Activated CD4-positive, alpha-beta T cell treated with anti-CD3 and anti-CD28 coated beads for 4 hours (primary cell): ENCODE data around the gene MTURN.

Experiments used
- DNase-seq, 2 donors: peaks; one replicate each; pipeline ENCODE4 v3.0.0-alpha.2; 2020

The MTURN gene

GRCh38 chr7:30162622-30163124 is 27.9 kb downstream of the MTURN start:
- DNase-seq = no peak

DNA sequence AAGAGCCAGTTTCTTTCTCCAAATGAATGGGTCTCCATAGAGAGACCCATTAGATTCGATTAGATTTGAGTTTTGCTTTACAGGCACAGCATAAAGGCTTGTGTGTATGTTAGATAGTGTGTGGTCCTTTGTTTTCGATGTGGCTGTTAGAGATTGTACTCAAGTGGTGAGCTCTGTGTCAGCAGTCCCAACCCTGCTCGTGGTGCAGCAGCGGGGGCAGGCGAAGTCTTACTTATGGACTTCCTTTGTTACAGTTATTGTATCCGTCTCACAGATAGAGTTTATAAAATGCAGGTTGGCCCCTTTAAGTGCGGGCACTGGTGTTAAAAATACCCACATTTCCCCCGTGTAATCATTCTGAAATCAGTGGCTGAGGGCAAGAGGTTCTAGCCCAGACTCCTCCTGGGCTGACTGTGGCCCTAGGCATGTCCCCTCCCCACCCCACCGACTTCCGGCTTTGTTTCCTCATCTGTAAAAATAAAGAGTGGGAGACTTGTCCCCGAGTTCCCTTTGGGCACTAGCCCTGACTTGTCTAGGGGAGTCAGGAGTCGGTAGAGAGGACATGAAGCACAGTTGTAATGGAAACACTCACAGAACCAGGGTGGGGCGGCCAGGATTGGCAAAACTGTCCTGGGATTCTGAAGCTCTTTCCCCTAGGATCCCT is 28.6 kb downstream of the MTURN start:
- no peak for DNase-seq

GRCh38 chr7:30164567-30164966 is 29.8 kb downstream of the MTURN start:
- no peak for DNase-seq

- no peak for DNase-seq
These were observed 30.8 kb downstream of the MTURN start for GRCh38 chr7:30165590-30165989.

- no peak for DNase-seq
These were observed 31.5 kb downstream of the MTURN start for GRCh38 chr7:30166155-30166840.

DNA sequence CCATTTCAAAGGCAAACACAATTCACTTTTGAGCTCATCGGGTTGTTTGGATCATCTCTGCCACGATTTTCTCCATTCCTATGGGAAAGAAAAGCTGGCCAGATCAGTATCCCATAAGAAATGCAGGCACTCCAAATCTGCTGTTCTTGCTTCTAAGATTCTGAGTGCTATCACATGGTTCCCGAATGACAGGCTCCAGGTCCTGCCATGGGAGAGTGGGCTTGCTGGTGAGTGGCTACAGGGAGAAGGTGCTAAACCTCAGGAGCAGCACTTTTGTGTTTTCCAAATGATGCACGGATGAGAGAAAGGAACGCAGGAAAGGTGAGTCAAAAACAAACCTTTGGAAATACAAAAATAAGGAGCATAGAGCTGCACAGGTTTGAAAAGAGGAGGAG is 32.1 kb downstream of the MTURN start:
- no peak for DNase-seq

DNA sequence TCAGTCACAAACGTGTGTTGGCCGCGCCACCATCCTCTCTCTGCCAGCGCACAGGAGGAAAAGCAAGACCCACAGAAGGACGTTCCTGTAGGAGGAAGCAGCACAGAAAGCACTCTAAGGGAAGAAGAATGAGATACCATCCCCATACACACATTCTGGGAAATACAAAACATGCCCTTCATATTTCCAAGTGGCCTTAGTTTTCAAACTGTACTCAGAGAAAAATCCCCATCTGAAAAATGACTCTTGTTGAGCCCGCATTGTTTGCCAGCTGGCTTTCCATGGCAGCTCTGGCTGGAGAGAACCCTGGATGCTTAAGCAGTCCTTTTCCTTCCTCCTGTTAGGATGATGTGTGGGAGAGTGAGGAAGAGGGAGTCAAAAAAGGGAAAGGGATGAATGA is 33.1 kb downstream of the MTURN start:
- DNase-seq = no peak

DNA sequence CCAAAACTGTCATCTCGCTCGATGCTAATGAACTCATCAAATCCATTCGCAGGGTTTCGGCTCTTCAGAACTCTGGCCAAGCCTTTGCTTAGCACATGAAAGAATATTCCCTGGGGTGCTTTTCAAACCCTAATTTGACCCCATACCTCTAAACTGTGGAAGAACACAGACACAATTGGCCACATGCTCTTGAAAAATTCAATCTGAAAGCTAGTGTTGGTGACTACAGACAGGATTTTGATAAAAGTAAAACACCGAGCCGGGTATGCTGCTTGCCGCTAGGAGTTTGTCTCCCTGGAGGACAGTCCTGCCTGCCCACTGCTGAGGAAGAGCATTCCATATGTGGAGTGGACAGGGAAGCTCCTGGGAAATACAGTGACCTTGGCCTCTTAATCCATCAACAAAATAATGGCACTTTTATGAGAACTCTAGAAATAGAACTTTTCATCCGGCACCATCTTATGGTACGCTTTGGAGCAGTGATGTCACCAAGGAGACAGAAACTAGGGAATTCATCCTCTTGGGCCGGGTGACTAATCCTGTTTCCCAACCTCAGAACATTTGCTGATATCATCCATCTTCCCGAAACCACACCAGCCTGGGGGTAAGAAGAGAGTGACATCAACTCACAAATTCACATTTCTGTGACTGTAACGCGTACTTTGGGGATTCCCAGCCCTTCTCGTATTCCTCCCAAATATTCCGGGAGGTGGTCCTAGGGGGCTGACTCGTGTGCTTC is 34.2 kb downstream of the MTURN start:
- DNase-seq = no peak

DNA sequence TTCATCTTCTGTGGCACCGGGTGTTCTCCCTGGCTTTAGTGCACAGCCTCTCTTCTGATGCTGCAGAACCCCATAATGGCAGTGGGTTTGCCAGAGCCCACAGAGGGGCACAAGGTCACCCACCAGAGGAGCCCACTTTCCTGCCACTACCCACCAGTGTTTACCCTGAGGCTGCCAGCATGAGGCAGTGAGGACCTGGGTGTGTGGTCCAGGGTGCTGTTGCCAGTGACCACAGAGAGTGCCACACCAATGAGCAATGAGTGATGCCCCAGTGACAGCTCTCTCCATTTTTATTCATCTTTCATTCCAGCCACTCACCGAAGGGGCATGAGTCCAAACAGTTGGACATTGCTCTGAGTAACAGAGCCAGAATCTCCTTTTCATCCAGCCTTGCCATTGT is 34.8 kb downstream of the MTURN start:
- DNase-seq = no peak

DNA sequence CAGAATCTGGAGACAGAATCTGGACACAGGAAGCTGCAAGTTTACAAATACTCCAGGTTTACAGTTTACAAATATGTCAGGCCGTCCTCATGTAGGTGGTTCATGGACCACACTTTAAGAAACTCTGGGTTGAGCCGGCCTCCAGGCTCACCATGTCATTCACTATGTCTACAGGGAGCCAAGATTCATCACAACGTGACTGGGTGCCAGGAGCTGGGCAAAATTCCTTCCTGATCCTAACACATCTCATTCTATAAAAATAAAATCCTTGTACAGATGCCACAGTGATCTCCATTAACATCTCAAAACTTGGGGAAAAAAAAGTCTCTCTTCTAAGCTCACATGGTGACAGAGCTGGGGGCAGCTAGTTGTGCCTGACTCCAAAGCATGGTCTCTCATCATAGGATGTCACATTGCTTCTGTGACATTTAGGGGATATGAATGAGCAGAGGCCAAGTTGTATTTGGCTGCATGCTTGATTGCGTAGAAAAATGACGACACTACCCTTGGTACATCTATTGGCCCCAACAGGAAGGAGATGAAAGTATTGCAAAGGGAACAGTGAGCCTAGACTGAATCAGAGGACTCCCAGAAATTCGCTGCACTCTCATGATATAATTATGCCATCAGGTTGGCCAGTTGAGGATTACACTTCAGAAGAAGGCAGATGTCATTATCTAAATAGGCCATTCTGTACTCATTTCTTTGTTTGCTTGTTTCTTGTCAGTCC is 35.9 kb downstream of the MTURN start:
- DNase-seq = no peak

DNA sequence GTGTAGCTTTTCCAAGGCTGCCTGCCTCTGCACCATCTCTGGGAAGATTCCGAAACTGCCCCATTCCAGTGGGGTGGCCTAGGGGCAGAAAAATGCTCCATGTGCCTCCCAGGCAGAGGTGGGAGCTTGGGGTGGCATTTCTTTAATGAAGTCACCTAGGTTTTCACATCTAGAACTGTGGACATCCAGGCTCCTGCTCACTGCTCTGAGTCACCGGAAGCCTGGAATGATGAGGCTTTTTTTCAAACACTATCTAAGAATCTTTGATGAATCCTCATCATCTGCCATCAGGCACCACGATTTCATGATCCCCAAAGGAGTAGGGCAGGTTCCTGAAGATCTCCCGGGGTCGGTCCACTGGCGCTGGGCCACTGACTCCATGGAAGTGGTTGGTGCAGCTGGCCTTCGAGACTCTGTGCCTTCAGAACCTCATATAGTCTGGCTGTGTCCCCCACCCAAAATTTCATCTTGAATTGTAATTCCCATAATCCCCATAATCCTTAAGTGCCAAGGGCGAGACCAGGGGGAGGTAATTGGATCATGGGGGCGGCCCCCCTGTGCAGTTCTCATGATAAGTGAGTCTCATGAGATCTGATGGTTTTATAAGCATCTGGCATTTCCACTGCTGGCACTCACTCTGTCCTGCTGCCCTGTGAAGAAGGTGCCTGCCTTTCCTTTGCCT is 37.1 kb downstream of the MTURN start:
- DNase-seq = no peak

GRCh38 chr7:30172451-30172850 is 37.7 kb downstream of the MTURN start:
- no peak for DNase-seq

- no peak for DNase-seq
These were observed 38.5 kb downstream of the MTURN start for GRCh38 chr7:30173058-30173897.

DNA sequence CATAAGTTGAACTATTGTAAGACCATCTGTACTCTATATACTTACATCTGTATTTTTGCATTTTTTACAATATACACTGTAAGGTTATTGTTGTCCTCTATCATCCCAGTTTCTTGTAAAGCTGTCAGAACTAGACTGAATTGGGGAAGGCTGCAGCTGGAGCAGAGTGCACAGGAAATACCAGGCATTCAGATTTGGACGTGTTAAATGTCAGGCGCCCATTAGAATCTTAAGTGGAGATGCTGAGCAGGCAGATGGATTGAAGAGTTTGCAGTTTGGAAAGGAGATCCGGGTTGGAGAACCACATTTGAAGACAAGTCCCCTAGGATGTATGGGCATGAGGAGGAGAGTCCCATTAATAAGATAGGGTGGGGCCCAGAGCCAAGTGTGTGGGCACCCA is 40.4 kb downstream of the MTURN start:
- DNase-seq = no peak

DNA sequence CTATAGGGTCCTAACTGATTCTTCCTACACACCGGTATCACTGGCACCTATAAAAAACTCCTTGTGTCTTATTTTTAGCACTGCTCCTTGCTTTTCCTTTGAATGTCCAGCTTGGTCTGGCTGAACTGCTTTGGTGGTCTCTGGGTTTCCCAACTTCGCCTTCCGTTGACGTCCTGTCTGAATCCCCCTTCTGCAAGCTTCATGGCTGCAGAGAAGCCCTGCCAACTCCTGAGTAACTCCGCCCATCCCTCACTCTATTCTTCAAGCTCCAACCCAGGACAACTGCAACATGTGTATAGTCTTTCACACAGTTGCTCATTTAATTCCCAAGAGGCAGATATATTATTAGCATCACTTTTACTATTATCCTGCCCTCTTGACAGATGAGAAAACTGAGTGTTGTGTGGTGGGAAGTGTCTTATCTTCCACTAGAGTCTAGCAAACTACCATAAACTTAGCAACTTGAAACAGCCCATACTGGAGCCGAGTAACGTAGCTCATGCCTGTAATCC is 40.9 kb downstream of the MTURN start:
- DNase-seq = no peak

GRCh38 chr7:30176463-30177109 is 41.8 kb downstream of the MTURN start:
- no peak for DNase-seq

GRCh38 chr7:30177186-30177585 is 42.4 kb downstream of the MTURN start:
- DNase-seq = no peak

DNA sequence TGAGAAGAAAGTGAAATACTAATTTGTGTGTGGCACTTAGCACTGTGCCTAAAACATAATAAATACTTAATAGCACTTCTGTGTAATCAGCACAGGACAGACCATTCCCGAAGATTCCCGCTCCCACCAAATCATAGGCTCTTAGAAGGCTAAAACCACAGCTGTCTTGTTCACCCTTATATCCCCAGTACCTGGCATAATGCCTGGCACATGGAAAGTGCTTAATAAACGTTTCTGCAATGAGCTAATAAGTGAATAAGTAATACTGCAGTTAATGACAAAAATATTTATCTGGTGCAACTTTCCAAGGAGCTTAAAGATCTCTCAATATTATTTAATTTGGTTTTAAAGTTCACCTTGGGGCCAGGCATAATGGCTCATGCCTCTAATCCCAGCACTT is 43.2 kb downstream of the MTURN start:
- no peak for DNase-seq

GRCh38 chr7:30178748-30179436 is 44.1 kb downstream of the MTURN start:
- no peak for DNase-seq

- no peak for DNase-seq
These were observed 45.9 kb downstream of the MTURN start for GRCh38 chr7:30180718-30181117.
